ENCODE data around the gene POLG2. TPM values are rescaled to one million over a fixed set of nuclear protein-coding genes. Genes with fewer than 3 reads are reported as not detected.

The POLG2 gene
- total and polyA plus RNA-seq, 10 of the 15 experiments (the other 5 are each of a cell fraction or from before 2014, with no cell fraction given), result 10.2 to 27.7 (median 22.2) TPM

DNA sequence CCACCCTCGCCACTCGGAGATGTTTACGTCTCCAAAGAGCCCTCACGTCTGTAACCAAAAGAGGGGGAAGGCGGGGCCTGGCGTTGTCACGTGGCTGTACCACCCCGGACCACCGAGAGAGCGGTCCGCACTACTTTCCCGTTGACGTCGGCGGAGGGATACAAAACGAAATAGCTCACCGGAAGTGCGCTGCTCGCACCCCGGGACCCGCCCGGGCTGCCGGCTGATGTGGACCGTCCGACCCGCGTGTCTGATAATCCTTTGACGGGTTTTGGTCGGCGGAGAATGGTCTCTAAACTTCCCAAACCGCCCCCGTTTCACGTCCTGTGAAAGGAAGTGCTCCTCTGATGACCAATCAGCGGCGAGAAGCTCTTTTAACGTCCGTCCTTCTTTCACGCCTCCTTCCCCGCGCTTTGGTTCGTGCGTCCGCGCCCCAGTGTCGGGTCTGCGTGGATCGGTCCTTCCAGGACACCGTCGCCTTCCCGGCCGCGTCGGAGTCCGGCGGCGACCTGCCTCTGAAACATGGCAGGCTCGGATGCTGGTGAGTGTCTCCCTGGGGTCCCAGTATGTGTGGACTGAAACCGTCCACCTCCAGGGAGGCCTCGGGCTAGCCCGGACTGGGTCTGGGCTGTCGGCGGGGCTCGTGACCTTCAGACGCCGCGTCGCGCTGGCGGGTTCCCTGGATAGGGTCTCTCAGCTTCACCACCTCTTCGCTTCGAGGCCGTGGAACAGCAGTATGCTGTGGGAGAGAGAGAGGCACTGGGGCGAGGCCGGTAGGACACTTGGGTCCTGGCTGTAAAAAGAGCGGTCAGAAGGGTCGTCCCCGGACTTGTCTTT is 9.9 kb upstream of the POLG2 start, which contains the start of gene CEP95 (continued):
- no peak for TF ChIP-seq HSF1 (IDR thresholded peaks at IDR 0.05; ENCODE audit: low read depth, low read length)
- no peak for TF ChIP-seq KDM1A (IDR thresholded peaks at IDR 0.05; ENCODE audit: borderline replicate concordance)
- TF ChIP-seq HDAC2 (IDR thresholded peaks at IDR 0.05), result no peak
- peak; percentile 75 for TF ChIP-seq SP1 (IDR thresholded peaks at IDR 0.05; ENCODE audit: low read depth, low read length)
- TF ChIP-seq JUNB (IDR thresholded peaks at IDR 0.05), result no peak; the same call in 1 of the 2 replicates
- TF ChIP-seq RCOR1 (conservative IDR thresholded peaks at IDR 0.05; ENCODE audit: low read depth, low read length), result no peak
- peak; percentile 71; the same call in 1 of the 2 replicates for TF ChIP-seq CBFB (IDR thresholded peaks at IDR 0.05; ENCODE audit: low read depth)
- no peak for TF ChIP-seq HDGF (IDR thresholded peaks at IDR 0.05)
- TF ChIP-seq RB1 (IDR thresholded peaks at IDR 0.05; ENCODE audit: borderline replicate concordance), result peak; percentile 72; the same call in 1 of the 2 replicates
- no peak for TF ChIP-seq ZZZ3 (IDR thresholded peaks at IDR 0.05; ENCODE audit: control insufficient read depth, insufficient read length, low read depth)
- TF ChIP-seq USF2 (IDR thresholded peaks at IDR 0.05; ENCODE audit: borderline replicate concordance, low read depth, low read length), result peak; percentile 62
- TF ChIP-seq ZNF687 (IDR thresholded peaks at IDR 0.05), result peak; percentile 53
- peak; percentile 87; the same call in 1 of the 2 replicates for TF ChIP-seq TAF1 (IDR thresholded peaks at IDR 0.05; ENCODE audit: borderline replicate concordance, low read depth, low read length)
- TF ChIP-seq NRF1 (conservative IDR thresholded peaks at IDR 0.05; ENCODE audit: low read depth, low read length), result no peak
- TF ChIP-seq SRF (IDR thresholded peaks at IDR 0.05; ENCODE audit: low read depth in 2 of 2, low read length in 2 of 2), result no peak; a peak in 1 of 4 replicates
- TF ChIP-seq, protein P1, sequence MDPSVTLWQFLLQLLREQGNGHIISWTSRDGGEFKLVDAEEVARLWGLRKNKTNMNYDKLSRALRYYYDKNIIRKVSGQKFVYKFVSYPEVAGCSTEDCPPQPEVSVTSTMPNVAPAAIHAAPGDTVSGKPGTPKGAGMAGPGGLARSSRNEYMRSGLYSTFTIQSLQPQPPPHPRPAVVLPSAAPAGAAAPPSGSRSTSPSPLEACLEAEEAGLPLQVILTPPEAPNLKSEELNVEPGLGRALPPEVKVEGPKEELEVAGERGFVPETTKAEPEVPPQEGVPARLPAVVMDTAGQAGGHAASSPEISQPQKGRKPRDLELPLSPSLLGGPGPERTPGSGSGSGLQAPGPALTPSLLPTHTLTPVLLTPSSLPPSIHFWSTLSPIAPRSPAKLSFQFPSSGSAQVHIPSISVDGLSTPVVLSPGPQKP (IDR thresholded peaks at IDR 0.05; ENCODE audit: low read depth, low read length), result peak; percentile 98
- TF ChIP-seq SREBF2 (IDR thresholded peaks at IDR 0.05; ENCODE audit: low read length), result no peak
- no peak for TF ChIP-seq FOXM1 (IDR thresholded peaks at IDR 0.05; ENCODE audit: low read depth, low read length)
- TF ChIP-seq LARP7 (IDR thresholded peaks at IDR 0.05), result peak; percentile 45
- peak; percentile 55 to 71 for TF ChIP-seq EGR1 (IDR thresholded peaks at IDR 0.05; ENCODE audit: borderline replicate concordance in 1 of 2, low read depth in 2 of 2, low read length in 2 of 2)
- no peak for TF ChIP-seq ZBTB33 (IDR thresholded peaks at IDR 0.05)

Data from GM12878 (cell line).